ENCODE measurements around the gene KCP. TPM values are rescaled to one million over a fixed set of nuclear protein-coding genes. Genes with fewer than 3 reads are reported as not detected.

KCP gene
- total RNA-seq, 1 experiment from 2014 or later = 5.3 TPM

DNA sequence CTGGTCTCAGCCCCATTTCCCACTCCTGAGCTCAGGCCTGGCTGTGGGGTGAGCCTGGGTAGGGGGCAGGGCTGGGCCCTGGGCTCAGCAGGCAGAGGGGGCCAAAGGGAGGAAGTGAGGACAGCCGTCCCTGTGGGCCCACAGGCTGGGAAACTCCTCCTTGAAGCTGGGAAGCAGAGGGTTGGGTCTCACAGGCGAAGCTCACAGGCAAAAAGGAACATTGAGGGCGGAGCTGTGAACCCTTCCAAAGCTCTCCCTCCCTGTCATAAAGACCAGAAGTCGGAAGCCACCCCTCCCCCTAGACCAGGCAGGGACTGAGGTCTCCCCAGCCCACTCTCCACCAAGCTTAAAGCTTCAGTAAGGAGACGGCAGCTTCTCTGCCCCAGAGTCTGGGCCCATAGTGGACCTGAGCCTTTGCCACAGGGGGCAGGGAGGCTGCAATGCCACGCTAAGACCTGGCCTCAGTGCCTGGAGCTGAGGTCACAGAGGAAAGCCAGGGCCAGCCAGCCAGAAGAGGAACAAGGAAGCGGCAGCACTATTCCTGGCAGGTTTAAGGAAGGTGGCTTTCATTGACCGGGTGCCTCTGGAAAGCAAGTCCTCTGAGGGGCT, 1.0 kb upstream of the KCP start:
- H2BK12ac ChIP-seq (ENCODE audit: insufficient read length, low read depth, low read length) = no peak overlapping the region
- peak overlapping the region; percentile 48 to 90 (median 64); a peak in 4 of 7 replicates for H3K27ac Mint-ChIP-seq
- no peak overlapping the region for H3K9ac ChIP-seq (ENCODE audit: extremely low read depth, insufficient read length, low read length)
- no peak overlapping the region for H4K5ac ChIP-seq (ENCODE audit: insufficient read length, low read depth, low read length)
- no CpG with 5 or more reads among the region's 8 CpGs for WGBS (ENCODE audit: extremely low coverage, insufficient read length, low lambda C conversion rate)
- H3K14ac ChIP-seq (ENCODE audit: insufficient read depth, low read length) = 0 out of 2 replicates have a peak overlapping the region, but pooled peaks have one; percentile 19
- H3K27ac ChIP-seq (ENCODE audit: insufficient read length, low read depth, low read length) = no peak overlapping the region
- peaks cover 25% of the 10 kb centered on the region for H3K23me2 ChIP-seq (ENCODE audit: insufficient read length, low read depth, low read length, poor library complexity, severe bottlenecking)
- no peak overlapping the region for H2BK120ac ChIP-seq (ENCODE audit: low read depth, low read length, poor library complexity, severe bottlenecking)
- peaks cover 0 to under 1% (median 0%) of the 10 kb centered on the region in 3 experiments; a peak in 2 of 7 replicates for H3K36me3 Mint-ChIP-seq (ENCODE audit: insufficient read depth in 1 of 3, low read depth in 3 of 3)
- H3K9me3 Mint-ChIP-seq = peaks cover 0 to 2% of the 10 kb centered on the region in 2 experiments; a peak in 1 of 5 replicates
- no peaks in the 10 kb centered on the region for H3K79me2 ChIP-seq (ENCODE audit: insufficient read depth, low read length)
- no peak overlapping the region for H2AFZ ChIP-seq (ENCODE audit: low read length)
- peak overlapping the region; percentile 41 for H3K18ac ChIP-seq (ENCODE audit: insufficient read length, low read depth, low read length)
- no peak overlapping the region for H3T11ph ChIP-seq (ENCODE audit: low read length)
- H3K4me2 ChIP-seq (ENCODE audit: insufficient read depth, insufficient read length, low read length) = no peak overlapping the region
- H2BK15ac ChIP-seq (ENCODE audit: low read depth, low read length) = no peak overlapping the region
- peak overlapping the region; percentile 29 to 73; a peak in 4 of 5 replicates for H3K4me3 Mint-ChIP-seq
- peaks cover 29% of the 10 kb centered on the region for H3K27me3 Mint-ChIP-seq (ENCODE audit: low read depth)
- H3K56ac ChIP-seq (ENCODE audit: insufficient read length, low read depth, low read length) = no peak overlapping the region
- H2AK5ac ChIP-seq (ENCODE audit: insufficient read length, low read length) = no peak overlapping the region
- no peak overlapping the region for H2BK5ac ChIP-seq (ENCODE audit: insufficient read length, low read length)
- H3K4ac ChIP-seq (ENCODE audit: low read depth, low read length) = no peak overlapping the region
- H3K23ac ChIP-seq (ENCODE audit: insufficient read length, low read depth, low read length) = no peak overlapping the region
- no peaks in the 10 kb centered on the region for H3K79me1 ChIP-seq (ENCODE audit: insufficient read depth, low read depth, low read length, poor library complexity, severe bottlenecking)
- H3K27me3 ChIP-seq (ENCODE audit: insufficient read depth, low read length) = peaks cover 8% of the 10 kb centered on the region; the same call in 1 of the 2 replicates
- H4K8ac ChIP-seq (replicated peaks; ENCODE audit: insufficient read length, low read depth, low read length) = no peak overlapping the region
- TF ChIP-seq, protein P1, sequence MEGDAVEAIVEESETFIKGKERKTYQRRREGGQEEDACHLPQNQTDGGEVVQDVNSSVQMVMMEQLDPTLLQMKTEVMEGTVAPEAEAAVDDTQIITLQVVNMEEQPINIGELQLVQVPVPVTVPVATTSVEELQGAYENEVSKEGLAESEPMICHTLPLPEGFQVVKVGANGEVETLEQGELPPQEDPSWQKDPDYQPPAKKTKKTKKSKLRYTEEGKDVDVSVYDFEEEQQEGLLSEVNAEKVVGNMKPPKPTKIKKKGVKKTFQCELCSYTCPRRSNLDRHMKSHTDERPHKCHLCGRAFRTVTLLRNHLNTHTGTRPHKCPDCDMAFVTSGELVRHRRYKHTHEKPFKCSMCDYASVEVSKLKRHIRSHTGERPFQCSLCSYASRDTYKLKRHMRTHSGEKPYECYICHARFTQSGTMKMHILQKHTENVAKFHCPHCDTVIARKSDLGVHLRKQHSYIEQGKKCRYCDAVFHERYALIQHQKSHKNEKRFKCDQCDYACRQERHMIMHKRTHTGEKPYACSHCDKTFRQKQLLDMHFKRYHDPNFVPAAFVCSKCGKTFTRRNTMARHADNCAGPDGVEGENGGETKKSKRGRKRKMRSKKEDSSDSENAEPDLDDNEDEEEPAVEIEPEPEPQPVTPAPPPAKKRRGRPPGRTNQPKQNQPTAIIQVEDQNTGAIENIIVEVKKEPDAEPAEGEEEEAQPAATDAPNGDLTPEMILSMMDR (conservative IDR thresholded peaks at IDR 0.05) = no peak
- no peak overlapping the region for H4K91ac ChIP-seq (ENCODE audit: insufficient read length, low read depth, low read length)
- no peaks in the 10 kb centered on the region for H3K9me3 ChIP-seq (ENCODE audit: control insufficient read depth, low read depth, low read length)
- DNase-seq = peak; percentile 91
- H3K4me1 ChIP-seq (ENCODE audit: insufficient read depth, low read length) = peaks cover 7% of the 10 kb centered on the region; the same call in 1 of the 2 replicates
- H3K4me1 Mint-ChIP-seq = peaks cover 25 to 37% of the 10 kb centered on the region in 2 experiments
- no peak overlapping the region for H2BK20ac ChIP-seq (ENCODE audit: low read depth, low read length, poor library complexity, severe bottlenecking)
- H4K20me1 ChIP-seq (ENCODE audit: control insufficient read depth, insufficient read depth, insufficient read length) = no peaks in the 10 kb centered on the region
